Glutamatergic neuron (in vitro differentiated cells): ENCODE data around the gene LCP2. TPM values are rescaled to one million over a fixed set of nuclear protein-coding genes. Genes with fewer than 3 reads are reported as not detected.

Experiments used
- DNase-seq: peaks from one replicate; pipeline ENCODE4 v3.0.0; 2022
- H3K27ac Mint-ChIP-seq: one replicate; pipeline ENCODE4 v1.8.0; 2020; ENCODE audit warnings: mild to moderate bottlenecking, mixed read lengths, inconsistent platforms; ENCODE audit not compliant: unreplicated experiment
- H3K27me3 Mint-ChIP-seq: one replicate; pipeline ENCODE4 v1.8.0; 2020; ENCODE audit warnings: mild to moderate bottlenecking, moderate library complexity, mixed read lengths, inconsistent platforms; ENCODE audit not compliant: unreplicated experiment
- H3K36me3 Mint-ChIP-seq: one replicate; pipeline ENCODE4 v1.8.0; 2020; ENCODE audit warnings: mild to moderate bottlenecking, mixed read lengths, inconsistent platforms; ENCODE audit not compliant: unreplicated experiment
- H3K4me1 Mint-ChIP-seq: one replicate; pipeline ENCODE4 v1.8.0; 2020; ENCODE audit warnings: mild to moderate bottlenecking, low read depth, mixed read lengths, inconsistent platforms; ENCODE audit not compliant: unreplicated experiment
- H3K4me3 Mint-ChIP-seq: one replicate; pipeline ENCODE4 v1.8.0; 2020; ENCODE audit warnings: mild to moderate bottlenecking, mixed read lengths, inconsistent platforms; ENCODE audit not compliant: unreplicated experiment
- H3K9me3 Mint-ChIP-seq: one replicate; pipeline ENCODE4 v1.8.0; 2020; ENCODE audit warnings: mild to moderate bottlenecking, moderate library complexity, mixed read lengths, inconsistent platforms; ENCODE audit not compliant: unreplicated experiment
- CTCF ChIP-seq: fragments of 200-600 bp; sonication (generic); IDR thresholded peaks from one replicate; pipeline ENCODE4 v1.5.0; 2021; ENCODE audit not compliant: partially characterized antibody, unreplicated experiment
- long read RNA-seq: library from polyadenylated mRNA; unstranded; transcript quantifications from one replicate; pipeline ENCODE4 v2.0.0, GENCODE V29; 2020; ENCODE audit not compliant: unreplicated experiment
- total RNA-seq: library from RNA; stranded (reverse); fragmentation: NEBNext Ultra II Directional; extraction: Animal tissue kit (Norgen Biotek cat#: 25700); gene quantifications from one replicate; pipeline ENCODE4 v1.2.1, GENCODE V29; 2021; ENCODE audit not compliant: unreplicated experiment

The LCP2 gene
- total RNA-seq: not detected
- long read RNA-seq: 0 reads

DNA sequence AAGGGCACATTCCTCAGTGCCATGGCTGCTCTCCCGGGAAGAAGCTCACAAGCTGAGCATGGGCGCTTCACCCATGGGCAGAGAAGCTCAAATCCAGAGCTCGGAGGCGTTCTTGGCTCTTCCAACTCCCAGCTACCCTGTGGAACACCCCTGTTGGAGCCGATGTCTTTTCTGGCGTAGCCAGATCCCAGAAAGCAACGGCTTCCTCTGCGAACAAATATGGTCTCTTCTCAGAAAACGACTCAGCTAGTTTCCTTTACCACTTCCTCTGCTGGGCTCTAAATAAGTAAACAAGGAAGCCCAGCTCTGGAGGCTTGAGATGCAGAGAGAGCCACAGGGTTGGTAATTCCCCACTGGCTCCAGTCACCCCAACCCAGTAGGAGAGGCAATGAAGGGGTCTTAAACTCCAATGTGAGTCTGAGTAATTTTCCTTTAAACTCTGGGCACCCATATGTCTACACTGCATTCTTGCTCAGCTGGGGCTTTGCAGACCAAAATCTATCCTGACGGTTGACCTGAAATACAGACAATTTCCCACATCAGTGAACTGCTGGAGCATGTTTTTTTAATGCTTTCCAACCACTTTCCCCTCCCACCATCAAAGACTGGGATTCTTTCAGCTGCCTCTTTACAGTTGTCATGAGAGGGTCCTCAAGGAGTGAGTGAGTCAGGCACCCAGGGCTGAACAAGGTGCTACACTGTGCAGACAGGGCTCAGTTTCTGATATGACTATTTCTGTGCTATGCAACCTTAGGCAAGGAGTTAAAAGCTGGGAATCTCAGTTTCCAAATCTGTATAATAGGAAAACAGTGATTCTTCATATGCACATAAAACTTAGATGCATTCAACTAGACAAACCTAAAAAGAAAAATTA is at the start of gene LCP2:
TSS of gene LCP2 (minus strand) at position 189 of the 874 bp plus-strand sequence. CDS start at position 23, 166 bp downstream.
- Mint-ChIP-seq H3K36me3 (no peaks in the 10 kb centered on the region), H3K27ac (no peak within 1 kb of the TSS), H3K9me3 (no peaks in the 10 kb centered on the region), H3K4me3 (no peak within 1 kb of the TSS), H3K4me1 (no peaks in the 10 kb centered on the region), H3K27me3 (peaks cover 7% of the 10 kb centered on the region)
- TF ChIP-seq CTCF: no peak
- DNase-seq: no peak

- peaks cover 9% of the 10 kb centered on the region for H3K4me1 Mint-ChIP-seq
- H3K36me3 Mint-ChIP-seq: peaks cover 5% of the 10 kb centered on the region
- no peak for DNase-seq
- H3K9me3 Mint-ChIP-seq: peaks cover 1% of the 10 kb centered on the region
- H3K4me3 Mint-ChIP-seq: no peak overlapping the region
- H3K27me3 Mint-ChIP-seq: peaks cover 6% of the 10 kb centered on the region
- TF ChIP-seq CTCF: no peak
- no peak overlapping the region for H3K27ac Mint-ChIP-seq
Observed at GRCh38 chr5:170347022-170347567, 49.5 kb upstream of the LCP2 start.

DNA sequence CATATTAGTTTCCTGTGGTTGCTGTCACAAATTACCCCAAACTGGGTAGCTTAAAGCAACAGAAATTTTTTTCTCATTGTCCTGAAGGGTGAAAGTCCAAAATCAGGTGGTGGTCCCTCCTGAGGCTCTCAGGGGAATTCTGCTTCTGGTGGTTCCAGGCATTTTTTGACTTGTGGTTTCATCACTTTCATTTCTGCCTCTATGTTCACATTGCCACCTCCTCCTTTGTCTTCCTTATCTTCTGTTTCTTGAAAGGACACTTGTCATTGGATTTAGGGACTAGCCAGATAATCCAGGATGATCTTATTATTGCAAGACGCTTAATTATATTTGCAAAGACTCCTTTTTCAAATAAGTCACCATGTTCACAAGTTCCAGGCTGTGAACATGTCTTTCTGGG is 48.4 kb upstream of the LCP2 start:
- no peak overlapping the region for H3K4me3 Mint-ChIP-seq
- peaks cover 5% of the 10 kb centered on the region for H3K36me3 Mint-ChIP-seq
- no peak overlapping the region for H3K27ac Mint-ChIP-seq
- no peak for TF ChIP-seq CTCF
- peaks cover 9% of the 10 kb centered on the region for H3K4me1 Mint-ChIP-seq
- peaks cover 6% of the 10 kb centered on the region for H3K27me3 Mint-ChIP-seq
- H3K9me3 Mint-ChIP-seq: peaks cover 4% of the 10 kb centered on the region
- no peak for DNase-seq

GRCh38 chr5:170343177-170343576 is 45.6 kb upstream of the LCP2 start:
- no peak for DNase-seq
- Mint-ChIP-seq H3K9me3 (peaks cover 4% of the 10 kb centered on the region), H3K4me1 (peaks cover 2% of the 10 kb centered on the region), H3K27me3 (no peaks in the 10 kb centered on the region), H3K36me3 (peaks cover 5% of the 10 kb centered on the region), H3K4me3 (no peak overlapping the region), H3K27ac (no peak overlapping the region)
- TF ChIP-seq CTCF: no peak
